Peyer's patch (tissue), 4 donors: ENCODE data around the gene ZNF205.

Source experiments
- CTCF ChIP-seq, 6 experiments: fragments of 450-650 bp in 4 of 6; fragments of 200-600 bp in 2 of 6; sonication (generic) in 1 of 6; IDR thresholded peaks; one replicate each; pipeline ENCODE4 v1.5.1; 2017 to 2019; ENCODE audit warnings: antibody characterized with exemption in 6 of 6, mild to moderate bottlenecking in 3 of 6, moderate library complexity in 1 of 6
- POLR2A ChIP-seq, 2 donors: fragments of 450-650 bp; IDR thresholded peaks; one replicate each; pipeline ENCODE4 v1.5.1; 2017; ENCODE audit warnings: antibody characterized with exemption in 2 of 2, mild to moderate bottlenecking in 2 of 2, moderate library complexity in 2 of 2

GRCh38 chr16:3063625-3064386, 48.6 kb upstream of the ZNF205 start:
- TF ChIP-seq POLR2A (IDR thresholded peaks at IDR 0.05): no peak
- no peak for TF ChIP-seq CTCF (IDR thresholded peaks at IDR 0.05)
